ENCODE measurements around the gene CHCHD3.

Gene CHCHD3

DNA sequence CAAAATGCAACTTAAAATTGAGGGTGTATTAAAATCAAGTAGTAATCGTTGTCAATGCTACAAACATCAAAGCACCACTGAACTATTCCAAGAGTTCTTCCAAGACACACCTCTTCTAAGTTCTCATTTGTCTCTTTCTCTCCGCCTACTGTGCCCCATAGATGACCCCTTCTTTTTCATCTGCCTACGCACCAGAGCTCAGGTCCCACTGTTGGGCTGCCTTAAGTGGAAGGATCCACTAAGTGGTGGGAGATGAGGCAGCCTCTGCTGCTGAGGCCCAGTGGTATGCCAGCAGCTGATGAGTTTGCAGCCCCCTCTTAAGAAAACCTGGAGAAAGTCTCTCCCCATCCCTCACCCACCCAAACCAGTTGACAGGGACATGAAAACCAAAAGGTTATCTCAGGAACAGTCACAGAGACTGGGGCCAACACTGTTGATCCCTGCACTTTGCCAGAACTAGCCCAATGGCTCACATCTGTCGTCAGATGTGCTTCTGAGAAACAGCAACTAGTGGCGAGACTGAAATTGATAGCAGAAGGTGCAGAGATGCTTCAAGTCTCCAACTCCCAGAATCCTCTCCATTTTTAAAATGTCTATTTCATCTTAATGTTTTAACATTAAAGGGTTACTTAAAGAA, 88.4 kb downstream of the CHCHD3 start:
- TF ChIP-seq, protein P1, sequence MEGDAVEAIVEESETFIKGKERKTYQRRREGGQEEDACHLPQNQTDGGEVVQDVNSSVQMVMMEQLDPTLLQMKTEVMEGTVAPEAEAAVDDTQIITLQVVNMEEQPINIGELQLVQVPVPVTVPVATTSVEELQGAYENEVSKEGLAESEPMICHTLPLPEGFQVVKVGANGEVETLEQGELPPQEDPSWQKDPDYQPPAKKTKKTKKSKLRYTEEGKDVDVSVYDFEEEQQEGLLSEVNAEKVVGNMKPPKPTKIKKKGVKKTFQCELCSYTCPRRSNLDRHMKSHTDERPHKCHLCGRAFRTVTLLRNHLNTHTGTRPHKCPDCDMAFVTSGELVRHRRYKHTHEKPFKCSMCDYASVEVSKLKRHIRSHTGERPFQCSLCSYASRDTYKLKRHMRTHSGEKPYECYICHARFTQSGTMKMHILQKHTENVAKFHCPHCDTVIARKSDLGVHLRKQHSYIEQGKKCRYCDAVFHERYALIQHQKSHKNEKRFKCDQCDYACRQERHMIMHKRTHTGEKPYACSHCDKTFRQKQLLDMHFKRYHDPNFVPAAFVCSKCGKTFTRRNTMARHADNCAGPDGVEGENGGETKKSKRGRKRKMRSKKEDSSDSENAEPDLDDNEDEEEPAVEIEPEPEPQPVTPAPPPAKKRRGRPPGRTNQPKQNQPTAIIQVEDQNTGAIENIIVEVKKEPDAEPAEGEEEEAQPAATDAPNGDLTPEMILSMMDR (conservative IDR thresholded peaks at IDR 0.05; ENCODE audit: low read depth, low read length) = no peak
- DNase-seq (ENCODE audit: low read depth) = no peak
- no peak overlapping the region for H3K4me3 ChIP-seq (ENCODE audit: low read depth, low read length)

DNA sequence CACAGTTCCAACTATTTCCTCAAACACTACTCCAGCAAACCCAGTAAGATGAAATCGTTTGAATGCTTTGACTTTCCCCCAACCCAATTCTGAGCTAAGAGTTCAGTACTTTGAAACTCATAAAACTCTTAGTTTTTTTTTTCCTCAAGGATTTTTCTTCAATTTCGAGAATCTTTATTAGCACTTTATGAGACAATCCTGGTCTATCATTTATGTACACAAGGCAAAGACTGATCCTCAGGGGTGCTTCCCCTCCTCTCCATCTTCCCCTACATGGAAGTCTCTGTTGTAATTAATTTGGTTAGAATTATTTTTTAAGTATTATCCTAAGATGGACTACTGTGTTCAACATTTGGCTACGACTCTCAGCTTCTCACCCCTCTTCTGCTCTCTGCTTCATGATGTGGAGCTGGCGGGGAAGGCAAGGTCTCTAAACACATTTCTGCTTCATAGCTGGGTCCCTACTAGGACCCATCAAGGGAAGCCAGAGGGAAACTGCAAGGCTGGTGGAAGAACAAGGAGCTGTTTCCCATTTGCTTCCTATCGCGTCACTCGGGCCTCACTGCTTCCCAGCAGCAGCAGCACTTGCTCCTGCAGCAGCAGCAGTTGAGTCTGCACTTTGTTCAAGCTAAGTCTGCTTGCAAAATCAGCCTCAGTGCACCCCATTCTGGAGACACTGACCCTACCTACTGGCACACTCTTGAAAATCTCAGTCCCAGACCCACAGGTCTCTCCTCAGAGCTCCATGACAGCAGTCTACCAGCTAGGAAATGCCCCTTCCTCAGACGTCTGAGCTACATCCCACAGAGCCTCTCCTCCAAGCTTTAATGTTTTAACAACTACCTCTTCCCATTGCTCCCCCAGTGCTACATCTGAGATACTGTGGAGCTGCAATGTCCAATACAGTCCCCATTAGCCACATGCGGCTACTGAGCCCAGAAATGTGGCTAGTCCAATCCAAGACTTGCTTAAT, 90.0 kb downstream of the CHCHD3 start:
- H3K4me3 ChIP-seq (ENCODE audit: low read depth, low read length) = no peak overlapping the region
- TF ChIP-seq, protein P1 (conservative IDR thresholded peaks at IDR 0.05; ENCODE audit: low read depth, low read length) = no peak
- DNase-seq (ENCODE audit: low read depth) = no peak

DNA sequence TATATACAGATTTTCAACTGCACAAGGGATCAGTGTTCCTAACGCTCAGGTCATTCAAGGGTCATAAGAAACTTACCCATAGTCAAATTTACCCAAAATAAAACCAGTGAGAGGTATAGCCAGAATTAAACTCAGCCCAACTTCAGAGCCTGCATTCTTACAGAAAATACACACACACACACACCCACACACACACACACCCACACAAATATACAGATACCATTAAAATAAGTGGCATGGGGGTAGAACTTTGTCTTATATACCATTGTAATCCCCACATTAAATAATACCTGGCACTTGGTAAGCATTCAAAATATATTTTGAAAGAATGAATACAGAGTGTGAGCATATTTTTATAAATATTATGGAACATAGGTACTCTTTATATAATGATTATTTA, 93.8 kb downstream of the CHCHD3 start:
- TF ChIP-seq, protein P1 (conservative IDR thresholded peaks at IDR 0.05; ENCODE audit: low read depth, low read length) = no peak

DNA sequence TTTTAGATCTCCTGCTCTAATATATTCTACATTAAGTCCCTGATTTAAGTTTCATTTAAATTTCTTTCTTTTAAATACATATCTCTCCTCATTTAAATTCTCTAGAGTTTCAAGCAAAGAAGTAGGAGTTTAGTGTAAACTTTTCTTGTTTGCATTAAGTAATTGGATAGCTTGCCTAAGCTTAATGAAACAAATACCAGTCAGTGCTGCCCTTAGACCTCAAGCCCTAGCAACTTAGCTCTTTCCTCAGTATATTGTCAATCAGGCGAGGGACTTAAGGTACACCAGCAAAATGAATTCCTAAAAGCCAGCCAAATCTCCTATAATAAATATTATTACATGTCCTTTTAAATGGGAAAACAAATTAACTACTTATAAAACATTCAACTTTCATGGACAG, 101.5 kb downstream of the CHCHD3 start:
- TF ChIP-seq, protein P1 (conservative IDR thresholded peaks at IDR 0.05; ENCODE audit: low read depth, low read length) = no peak
- H3K4me3 ChIP-seq (ENCODE audit: low read depth, low read length) = no peak overlapping the region
- no peak for DNase-seq (ENCODE audit: low read depth)

More for the DNA sequence above, 93.8 kb downstream of the CHCHD3 start:
- H3K4me3 ChIP-seq (ENCODE audit: low read depth, low read length) = no peak overlapping the region
- DNase-seq (ENCODE audit: low read depth) = no peak

- no peak overlapping the region for H3K4me3 ChIP-seq (ENCODE audit: low read depth, low read length)
- TF ChIP-seq, protein P1 (conservative IDR thresholded peaks at IDR 0.05; ENCODE audit: low read depth, low read length) = no peak
- DNase-seq (ENCODE audit: low read depth) = no peak
These were observed 102.4 kb downstream of the CHCHD3 start for GRCh38 chr7:132979524-132979923.

GRCh38 chr7:132977234-132977633, 104.7 kb downstream of the CHCHD3 start:
- H3K4me3 ChIP-seq (ENCODE audit: low read depth, low read length) = no peak overlapping the region
- TF ChIP-seq, protein P1 (conservative IDR thresholded peaks at IDR 0.05; ENCODE audit: low read depth, low read length) = no peak
- peak; percentile 25 for DNase-seq (ENCODE audit: low read depth)
